SKM-1 treated with dmso at 0.1 percent for 144 hours (cell line): Measurements from ENCODE around the gene ITGB6.

Experiments
- DNase-seq: peaks from one replicate; lab custom pipeline; 2025; ENCODE audit not compliant: unreplicated experiment; lab: John Stamatoyannopoulos, UW

The ITGB6 gene

GRCh38 chr2:160054984-160055725 lies 144.9 kb downstream of the ITGB6 start:
- no peak for DNase-seq

DNA sequence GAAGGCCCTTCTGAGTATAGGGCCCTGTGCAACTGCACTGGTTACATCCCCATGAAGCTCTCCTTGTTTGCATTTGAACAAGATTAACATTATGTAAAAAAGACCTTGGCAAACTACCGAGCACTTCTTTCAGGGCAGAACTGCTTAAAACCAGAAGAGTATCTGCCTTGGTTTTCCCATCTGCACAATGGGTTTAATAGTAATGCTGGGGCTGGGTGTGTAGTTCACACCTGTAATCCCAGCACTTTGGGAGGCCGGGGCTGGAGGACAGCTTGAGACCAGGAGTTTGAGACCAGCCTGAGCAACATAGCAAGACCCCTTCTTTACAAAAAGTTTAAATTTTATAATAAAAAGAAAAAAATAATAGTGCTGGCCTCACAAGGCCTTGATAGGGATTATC lies 146.1 kb downstream of the ITGB6 start:
- no peak for DNase-seq

DNA sequence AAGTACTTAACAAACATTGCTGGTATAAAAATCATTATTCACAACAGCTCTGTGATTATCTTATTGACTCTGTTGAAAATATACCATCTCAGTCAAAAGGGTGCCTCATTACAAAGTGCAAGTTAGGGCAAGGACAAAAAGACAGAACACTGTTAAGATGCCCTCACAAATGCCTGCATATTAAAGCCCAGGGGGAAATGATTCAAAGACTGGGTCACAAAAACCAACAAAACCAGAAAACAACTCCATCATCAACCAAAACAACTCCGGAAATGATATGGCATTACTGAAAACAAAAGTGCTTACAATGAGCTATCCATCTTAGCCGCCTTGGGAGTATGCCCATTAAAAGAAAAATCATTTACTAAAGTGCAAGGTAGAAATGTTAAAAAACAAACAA lies 147.5 kb downstream of the ITGB6 start:
- no peak for DNase-seq

DNA sequence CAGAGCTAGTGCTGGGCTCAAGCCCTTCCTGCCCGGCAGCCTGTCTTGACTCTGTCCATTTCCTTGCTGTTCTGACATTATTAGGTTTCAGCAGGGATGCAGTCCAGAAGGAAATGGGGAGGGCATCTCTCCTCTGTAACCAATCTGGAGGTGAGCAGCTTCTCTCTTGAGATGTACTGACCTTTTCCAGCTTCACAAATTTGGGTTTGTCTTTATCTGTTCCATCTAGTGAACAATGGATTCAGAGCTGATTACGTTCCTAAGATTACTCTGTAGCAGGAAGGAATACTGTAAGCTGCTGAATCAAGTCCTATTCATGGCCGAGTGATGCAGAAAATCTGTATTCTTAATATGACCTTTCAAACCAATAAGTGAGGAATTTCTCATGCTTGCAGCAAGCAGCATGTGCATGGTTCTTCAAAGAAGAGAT lies 148.7 kb downstream of the ITGB6 start:
- DNase-seq: no peak

- no peak for DNase-seq
These were observed 149.9 kb downstream of the ITGB6 start for GRCh38 chr2:160050147-160050546.
